Urothelium cell line (cell line): ENCODE results near the gene NIT2.
A peak's percentile ranks its signal among the peaks of the same experiment; 100 is the strongest.

ENCODE experiments used
- DNase-seq: peaks from one replicate; pipeline ENCODE4 v3.0.0; 2011; ENCODE audit warnings: low spot score, mixed read lengths
- FAIRE-seq: peaks from 2 replicates; lab custom pipeline; 2011; peaks lifted over from hg19 to GRCh38; lab: Jason Lieb, UNC

The NIT2 gene

DNA sequence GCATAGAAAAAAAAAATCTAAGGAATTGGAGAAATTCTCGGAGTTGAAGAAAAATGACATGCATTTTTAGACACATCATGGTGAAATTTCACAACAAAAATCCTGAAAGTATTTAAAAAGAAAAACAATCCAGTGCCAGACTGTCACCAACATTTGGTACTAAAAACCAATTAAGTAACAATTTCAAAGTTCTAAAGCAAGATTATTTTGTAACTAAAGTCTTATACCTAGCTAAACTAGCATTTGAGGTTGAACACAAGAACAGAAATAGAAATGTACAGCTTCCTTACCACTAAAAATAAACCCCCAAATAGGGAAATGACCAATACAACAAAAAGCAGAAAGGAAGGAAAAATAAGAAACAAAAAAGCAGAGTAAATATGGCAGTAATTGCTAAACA, 54.5 kb downstream of the NIT2 start:
- DNase-seq (no peak), FAIRE-seq (no peak)

DNA sequence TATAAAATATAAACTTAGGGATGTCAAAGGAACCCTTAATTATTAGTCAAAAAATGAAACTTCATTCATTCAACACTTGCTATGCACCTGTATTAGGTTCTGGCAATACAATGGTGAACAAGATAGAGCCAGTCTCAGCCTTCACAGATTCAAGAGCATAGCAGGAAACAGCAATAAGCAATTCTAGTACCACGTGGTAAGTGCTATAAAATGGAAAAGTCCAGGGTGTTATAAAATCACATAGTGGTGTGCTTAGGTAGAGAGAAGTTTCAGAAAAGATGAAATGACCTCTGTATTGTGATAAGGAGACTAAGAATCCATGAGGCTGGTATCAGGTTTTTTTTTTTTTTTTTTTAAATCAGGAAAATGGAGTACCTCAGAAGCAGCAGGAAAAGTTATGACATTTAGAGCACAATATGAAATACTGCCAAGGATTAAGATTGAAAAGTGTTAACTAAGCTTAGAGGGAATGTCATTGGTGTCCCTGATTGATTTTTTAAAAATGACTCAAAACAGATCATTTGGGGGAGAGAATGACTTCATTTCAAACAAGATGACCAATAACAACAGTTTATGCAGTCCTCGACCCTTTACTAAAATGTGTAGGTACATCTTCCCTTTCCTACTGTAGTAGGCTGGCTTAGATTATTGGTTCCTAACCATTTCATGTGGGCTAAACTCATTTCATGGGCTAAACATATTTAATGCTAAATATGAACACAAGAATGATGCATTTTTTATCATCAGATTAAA, 61.3 kb downstream of the NIT2 start:
- DNase-seq (no peak), FAIRE-seq (no peak)

DNA sequence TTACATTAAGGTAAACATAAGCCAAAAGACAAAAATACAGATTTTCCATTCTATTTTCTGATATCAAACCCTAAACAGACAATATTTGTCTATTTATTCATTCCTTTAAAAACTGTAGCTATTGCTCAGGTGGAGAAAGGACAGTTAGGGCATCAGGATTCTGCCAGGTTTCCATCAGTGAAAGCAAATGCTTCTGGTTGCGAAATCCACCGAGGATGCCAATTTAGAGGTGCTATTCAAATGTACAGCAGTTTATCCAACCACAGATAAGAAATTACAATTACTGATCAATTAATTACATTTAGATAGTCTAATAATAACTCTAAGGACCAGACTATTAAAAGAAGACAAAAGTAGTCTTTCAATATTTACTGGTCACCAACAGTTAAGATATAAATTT, 62.4 kb downstream of the NIT2 start:
- DNase-seq, result no peak
- FAIRE-seq, result no peak

DNA sequence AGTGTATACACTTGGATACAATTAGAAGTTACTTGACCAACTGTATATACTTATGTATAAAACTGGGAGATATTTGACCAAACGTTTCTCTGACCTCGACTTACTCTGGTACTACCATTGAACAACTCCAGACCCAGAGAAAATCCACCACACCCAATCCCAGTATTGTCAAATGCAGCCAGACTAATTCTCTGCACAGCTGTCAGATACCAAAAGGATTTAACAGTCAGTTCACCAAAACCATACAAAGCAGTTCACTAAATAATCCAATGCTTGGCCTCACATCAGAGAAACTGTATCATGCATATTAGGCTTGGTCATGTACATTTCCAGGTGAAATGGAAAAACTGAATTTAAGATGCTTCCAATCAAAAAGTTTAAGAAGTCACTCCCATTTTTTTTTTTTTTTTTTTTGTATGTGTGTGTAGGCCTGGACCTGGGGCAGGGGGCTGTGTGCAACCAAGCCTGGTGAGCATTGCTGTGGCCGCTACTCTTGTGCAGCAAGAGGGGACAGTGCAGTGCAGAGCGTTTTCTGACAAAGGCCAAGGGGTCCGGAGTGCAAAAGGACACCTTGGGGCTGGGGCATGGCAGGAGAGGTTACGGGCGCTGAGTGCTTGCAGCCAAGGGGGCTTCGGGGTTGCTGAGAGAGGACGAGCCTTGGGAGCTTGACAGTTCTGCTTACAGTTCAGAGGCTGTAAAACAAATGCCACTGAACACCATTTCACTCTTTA, 64.9 kb downstream of the NIT2 start:
- FAIRE-seq (no peak), DNase-seq (no peak)

DNA sequence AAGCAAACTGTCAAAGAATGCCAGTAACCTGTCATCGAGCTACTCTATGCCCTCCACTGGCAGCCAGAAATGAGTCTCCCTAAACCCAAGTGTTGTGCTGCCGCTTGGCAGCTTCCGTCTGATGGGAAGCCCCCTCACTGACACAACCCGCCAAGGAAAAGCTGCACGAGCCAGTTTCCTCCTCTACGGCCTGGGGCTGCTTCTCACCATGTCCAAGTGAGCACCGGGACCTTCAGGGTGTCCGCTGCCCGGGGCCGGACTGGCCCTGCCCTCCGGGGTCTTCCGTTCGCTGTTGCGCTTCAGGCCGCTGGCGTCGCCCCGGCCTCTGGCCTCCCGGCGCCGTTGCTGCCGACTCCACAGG, 65.8 kb downstream of the NIT2 start:
- FAIRE-seq (no peak), DNase-seq (peak; percentile 8)

DNA sequence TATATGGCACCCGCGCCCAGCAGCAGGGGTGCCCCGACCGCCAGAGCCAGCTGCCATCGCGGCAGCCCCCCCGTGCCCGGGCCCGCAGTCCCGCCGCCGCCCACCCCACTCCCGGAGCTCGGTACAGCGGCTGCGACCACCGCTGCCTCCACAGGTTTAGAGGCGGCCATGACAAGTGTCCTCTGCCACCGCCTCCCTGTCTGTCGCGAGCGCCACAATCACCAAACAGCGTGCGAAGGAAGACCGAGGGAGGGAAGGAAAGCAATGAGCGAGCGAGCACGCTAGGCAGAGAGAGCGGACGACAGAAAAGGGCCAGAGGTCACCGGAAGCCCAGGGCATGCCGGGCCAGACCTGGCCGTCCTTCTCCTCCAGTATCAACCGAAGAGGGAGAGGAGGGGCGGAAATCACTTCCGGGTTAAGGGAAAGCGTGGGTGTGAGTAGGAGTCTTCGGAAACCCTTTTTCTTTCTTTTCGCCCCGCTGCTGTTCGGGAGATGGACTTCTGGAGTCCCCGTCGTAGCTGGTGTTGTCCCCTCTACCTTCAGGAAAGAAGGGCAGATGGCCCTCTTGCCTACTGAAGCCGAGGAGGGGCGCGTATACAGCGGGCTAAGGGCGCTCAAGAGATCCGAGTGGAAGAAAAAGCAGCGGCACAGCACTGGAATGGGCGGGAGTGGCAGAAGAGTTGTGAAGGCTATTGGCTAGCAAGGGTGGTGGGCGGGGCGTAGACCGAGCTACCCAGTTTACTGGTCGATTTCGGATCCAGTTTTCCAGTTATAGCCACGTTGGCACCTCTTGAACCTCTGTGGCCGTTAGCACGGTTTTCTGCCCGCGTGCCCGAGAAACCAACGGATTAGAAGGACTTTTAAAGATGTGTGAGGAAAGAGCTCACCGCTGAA, 66.5 kb downstream of the NIT2 start, which contains the start of the genes LNP1 and TOMM70:
Gene LNP1 (plus strand): TSS at position 760 of the 894 bp plus-strand sequence. CDS start 28,191 bp downstream, outside the sequence.
Gene TOMM70 (minus strand): TSS at position 310 of the 894 bp plus-strand sequence. CDS start 140 bp downstream, at position 170.
- DNase-seq (peak; percentile 95), FAIRE-seq (peak; percentile 85)

DNA sequence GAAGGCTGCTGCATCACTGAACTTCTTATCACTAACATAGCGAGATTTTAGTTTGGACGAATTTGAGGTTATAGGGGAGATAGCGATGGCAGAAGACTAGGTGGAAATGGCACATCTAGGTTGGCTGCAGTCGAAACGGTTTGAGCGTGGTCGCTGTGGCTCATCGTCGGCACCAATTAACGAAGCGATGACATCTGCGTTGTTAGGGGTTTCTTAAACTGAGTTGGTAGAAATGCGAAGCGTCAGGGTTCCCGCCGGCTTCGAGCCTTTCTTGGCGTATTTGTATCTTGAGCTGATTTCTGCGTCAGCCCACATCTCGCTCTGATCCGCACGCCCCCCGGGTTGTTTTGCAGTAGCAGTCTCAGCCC, 67.1 kb downstream of the NIT2 start:
- no peak for FAIRE-seq
- DNase-seq, result peak; percentile 33

DNA sequence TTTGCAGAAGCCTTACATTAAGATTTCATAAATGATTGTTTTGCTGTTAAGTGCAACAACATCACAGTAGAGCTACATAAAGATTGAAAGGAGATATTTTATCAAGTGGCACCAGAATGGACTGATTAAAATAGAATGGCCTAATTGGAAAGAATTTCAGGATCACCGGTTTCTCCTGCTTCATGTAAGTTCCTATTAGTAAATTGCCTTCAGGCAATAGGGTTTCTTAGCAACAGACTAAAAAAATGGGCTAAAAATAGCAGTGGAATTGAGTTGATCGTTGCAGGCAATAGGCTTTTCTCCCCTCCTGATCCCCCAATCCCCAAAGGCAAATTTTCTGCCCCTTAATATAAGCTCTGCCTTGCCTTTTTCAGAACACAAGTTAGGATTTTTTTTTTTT, 67.7 kb downstream of the NIT2 start:
- DNase-seq, result no peak
- FAIRE-seq, result no peak

DNA sequence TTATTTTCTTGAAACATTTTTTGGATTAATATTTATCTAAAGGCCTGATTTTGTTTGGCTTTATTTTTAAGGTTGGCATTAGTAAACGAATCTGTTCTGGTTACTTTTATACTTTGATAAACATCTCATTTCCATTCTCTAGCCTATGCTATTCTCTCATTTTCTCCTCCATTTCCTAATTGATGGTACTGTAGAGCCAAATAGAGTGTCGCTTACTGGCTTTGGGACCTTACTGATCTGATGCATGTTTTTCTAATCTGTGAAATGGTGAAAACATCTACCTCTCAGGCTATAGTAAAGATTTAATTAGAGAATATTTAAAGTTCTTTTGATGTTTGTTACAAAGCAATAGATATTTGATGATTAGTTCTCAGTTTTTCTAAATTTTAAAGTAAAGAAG, 68.3 kb downstream of the NIT2 start:
- no peak for DNase-seq
- no peak for FAIRE-seq

DNA sequence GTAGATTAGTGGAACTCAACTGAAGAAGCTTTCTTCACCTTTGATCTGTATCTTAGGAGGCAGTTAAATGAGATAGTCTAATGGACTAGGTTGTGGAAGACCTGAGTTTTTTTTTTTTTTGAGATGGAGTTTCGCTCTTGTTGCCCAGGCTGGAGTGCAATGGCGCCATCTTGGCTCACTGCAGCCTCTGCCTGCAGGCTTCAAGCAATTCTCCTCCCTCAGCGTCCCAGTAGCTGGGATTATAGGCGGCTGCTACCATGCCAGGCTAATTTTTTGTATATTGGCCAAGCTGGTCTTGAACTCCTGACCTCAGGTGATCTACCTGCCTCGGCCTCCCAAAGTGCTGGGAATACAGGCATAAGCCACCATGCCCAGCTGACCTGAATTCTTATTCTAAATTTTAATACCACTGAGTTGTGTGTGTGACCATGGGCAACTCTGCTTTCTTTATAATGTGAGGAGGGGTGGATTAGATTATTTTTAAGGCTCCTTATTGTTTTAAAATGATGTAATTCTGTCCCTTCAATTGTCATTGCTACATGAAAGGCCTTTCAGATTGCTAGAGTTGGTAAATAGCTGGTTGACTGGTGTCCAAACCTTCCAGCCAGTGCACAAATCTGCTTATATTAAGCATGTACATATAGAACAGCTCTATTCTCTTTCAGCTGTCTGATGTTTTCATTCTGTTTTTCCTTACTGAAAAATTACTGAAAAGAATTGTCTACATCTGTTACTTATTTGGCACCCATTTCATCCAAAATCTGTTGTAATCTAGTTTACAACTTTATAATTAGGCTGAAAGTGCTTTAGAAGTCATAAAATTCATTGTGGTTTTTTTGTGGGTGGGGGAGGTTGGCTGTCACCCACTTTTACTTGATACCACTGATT, 69.0 kb downstream of the NIT2 start:
- DNase-seq, result no peak

DNA sequence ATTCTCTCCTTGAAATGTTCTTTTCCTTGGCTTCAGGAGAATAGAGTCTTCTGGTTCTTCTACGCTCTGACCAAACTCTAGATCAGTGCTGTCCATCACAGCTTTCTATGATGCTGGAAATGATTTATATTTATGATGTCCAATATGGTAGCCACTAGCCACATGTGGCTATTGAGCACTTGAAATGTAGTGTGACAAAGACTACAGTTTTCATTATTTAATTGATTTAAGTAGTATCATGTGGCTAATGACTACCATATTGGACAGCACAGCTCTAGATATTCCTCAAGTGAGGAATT, 69.6 kb downstream of the NIT2 start:
- FAIRE-seq, result no peak
- no peak for DNase-seq

More for the DNA sequence above, 69.0 kb downstream of the NIT2 start:
- no peak for FAIRE-seq

DNA sequence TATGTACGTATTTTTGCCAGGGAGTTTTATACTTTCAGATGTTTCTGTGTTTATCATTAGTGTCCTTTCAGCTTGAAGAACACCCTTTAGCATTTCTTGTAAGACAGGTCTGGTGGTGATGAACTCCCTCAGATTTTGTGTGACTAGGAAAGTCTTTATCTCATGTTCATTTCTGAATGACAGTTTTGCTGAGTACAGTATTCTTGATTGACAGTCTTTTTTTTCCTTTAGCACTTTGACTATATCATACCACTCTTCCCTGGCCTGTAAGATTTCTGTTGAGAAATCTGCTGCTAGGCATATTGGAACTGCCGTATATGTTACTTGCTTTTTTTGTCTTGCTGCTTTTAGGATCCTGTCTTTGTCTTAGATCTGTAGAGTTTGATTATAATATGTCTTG, 72.6 kb downstream of the NIT2 start:
- DNase-seq, result no peak
- peak; percentile 13 for FAIRE-seq

DNA sequence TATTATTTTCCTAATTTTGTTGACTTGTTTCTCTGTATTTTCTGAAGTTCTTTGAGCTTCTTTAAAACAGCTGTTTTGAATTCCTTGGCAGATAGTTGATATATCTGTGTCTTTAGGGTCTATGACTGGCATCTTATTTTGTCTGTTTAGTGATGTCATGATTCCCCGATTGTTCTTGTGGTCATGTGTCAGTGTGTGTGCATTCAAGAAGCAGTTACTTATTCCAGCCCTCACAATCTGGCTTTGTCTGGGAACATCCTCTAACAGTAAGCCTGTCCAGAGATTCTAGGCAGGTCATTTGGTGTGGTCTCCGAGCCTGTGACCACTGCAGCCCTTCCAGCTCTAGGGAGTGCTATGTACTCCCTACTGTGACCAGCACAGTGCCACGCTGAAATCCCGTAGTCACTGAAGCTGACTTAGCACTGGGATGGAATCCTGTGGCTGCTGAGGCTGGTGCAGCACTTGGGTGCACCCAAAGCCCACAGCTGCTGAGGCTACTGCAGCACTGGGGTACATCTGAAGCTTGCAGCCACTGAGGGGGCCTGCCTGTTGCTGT, 73.5 kb downstream of the NIT2 start:
- peak; percentile 68 for FAIRE-seq

More for the DNA sequence above, 73.5 kb downstream of the NIT2 start:
- no peak for DNase-seq
